OCI-LY3 (cell line): ENCODE measurements around the gene SPAAR.

Experiments
- CTCF ChIP-seq: fragments of 200-600, 300-600 bp; sonication (generic); IDR thresholded peaks from 2 replicates; pipeline ENCODE4 v1.5.1; 2014; ENCODE audit warnings: antibody characterized with exemption, low read length, low read depth
- EZH2phosphoT487 ChIP-seq: fragments of 200-600 bp; shearing (Covaris generic); IDR thresholded peaks from 2 replicates; pipeline ENCODE4 v1.6.1; 2018; ENCODE audit warnings: antibody characterized with exemption, mixed run types, low read depth

- TF ChIP-seq CTCF (no peak), EZH2phosphoT487 (no peak)
Measured at GRCh38 chr9:35939679-35940250, 30.5 kb downstream of the SPAAR start.
